Adrenal gland (tissue), 12 donors: ENCODE data around the gene PCNX2. TPM values are rescaled to one million over a fixed set of nuclear protein-coding genes. Genes with fewer than 3 reads are reported as not detected.

ENCODE experiments used
- DNase-seq, 7 donors: peaks; one replicate each; pipeline ENCODE4 v3.0.0-alpha.2; 2019 to 2020
- H3K27ac ChIP-seq, 5 donors: fragments of 200-600 bp; sonication (generic) in 4 of 5; 1 replicate in 3 of 5; 2 replicates in 2 of 5; pipeline versions ENCODE4 v1.5.1 to v1.8.0; 2016 to 2020; ENCODE audit warnings: mild to moderate bottlenecking in 1 of 5
- H3K27me3 ChIP-seq: fragments of 200-600 bp; 2 replicates; pipeline ENCODE4 v1.8.0; 2021
- H3K36me3 ChIP-seq, 2 donors: fragments of 200-600 bp; replicated peaks in 1 of 2; 1 replicate in 1 of 2; 2 replicates in 1 of 2; pipeline versions ENCODE4 v1.5.1 to v1.8.0; 2018 to 2022
- H3K4me1 ChIP-seq, 2 donors: fragments of 200-600 bp; replicated peaks in 1 of 2; 1 replicate in 1 of 2; 2 replicates in 1 of 2; pipeline versions ENCODE4 v1.5.1 to v1.8.0; 2018 to 2021
- H3K4me3 ChIP-seq, 4 donors: fragments of 200-600 bp; sonication (generic) in 3 of 4; one replicate each; pipeline ENCODE4 v1.5.1; 2016 to 2018
- H3K9me3 ChIP-seq, 3 donors: fragments of 200-600 bp; sonication (generic) in 1 of 3; replicated peaks in 1 of 3; 1 replicate in 2 of 3; 2 replicates in 1 of 3; pipeline versions ENCODE4 v1.5.1 to v1.8.0; 2016 to 2021
- CTCF ChIP-seq, 6 experiments: fragments of 450-650 bp in 4 of 6; fragments of 200-600 bp in 2 of 6; sonication (generic) in 1 of 6; IDR thresholded peaks; 1 replicate in 5 of 6; 2 replicates in 1 of 6; pipeline versions ENCODE4 v1.5.1 to v1.8.0; 2016 to 2021; ENCODE audit warnings: antibody characterized with exemption in 6 of 6, mild to moderate bottlenecking in 2 of 6, moderate library complexity in 1 of 6
- POLR2A ChIP-seq, 2 donors: fragments of 450-650 bp; IDR thresholded peaks; one replicate each; pipeline ENCODE4 v1.6.1; 2017; ENCODE audit warnings: antibody characterized with exemption in 2 of 2, mild to moderate bottlenecking in 2 of 2, moderate library complexity in 1 of 2
- WGBS, 4 donors: extraction: QIAGEN DNeasy Blood & Tissue Kit in 2 of 4; methylation state at CpG; one replicate each; pipeline versions ENCODE4 v1.1.5 to v1.1.7; 2013 to 2017; 5-methylcytosine and 5-hydroxymethylcytosine counted together
- intact Hi-C, 2 donors: fragments of 100-400 bp; cut with DNase I; formaldehyde crosslinking; loops; one replicate each; pipeline versions ENCODE4 v1.14.1 to v1.15.0; 2022 to 2023
- polyA plus RNA-seq, 3 donors: library from polyadenylated mRNA; stranded (reverse); fragments of 200-250 nt in 2 of 3; fragments of 350-450 nt in 1 of 3; fragmentation: Illumina TruSeq in 1 of 3; extraction: RNeasy Lipid Tissue Mini Kit (QIAGEN cat#74804) in 1 of 3; gene quantifications; one replicate each; pipeline ENCODE4 v1.2.3, GENCODE V29; 2013 to 2014
- total RNA-seq, 9 donors: library from RNA; depleted of rRNA in 4 of 9; stranded (reverse); fragments of >200 nt in 4 of 9; fragments of 120-200 nt in 1 of 9; fragmentation: NEBNext Ultra II Directional in 1 of 9; extraction: Animal tissue kit (Norgen Biotek cat#: 25700) in 1 of 9; gene quantifications; one replicate each; pipeline versions ENCODE4 v1.1.0 to v1.2.4, GENCODE V29; 2013 to 2023
- donor health status: healthy with polysubstance abuse.
- donor health status: Bipolar disorder and iron deficiency.
- donor health status: DM: yes; HTN: yes; CAD: no.
- donor health status: DM: no; HTN: no; CAD: no.
- donor health status: DM: no; HTN: no; CAD: no.
- donor health status: DM: yes; HTN: yes; CAD: no.

The PCNX2 gene
- total and polyA plus RNA-seq, 12 donors, result 2.2 to 14.5 (median 5.5) TPM

- H3K27ac ChIP-seq, result peak within 1 kb of the TSS; percentile 19 to 89 (median 67)
- 0 to 2% (median 1%) methylated on average over 17 to 56 of the region's 56 CpGs for WGBS, 4 donors
- TF ChIP-seq CTCF (IDR thresholded peaks at IDR 0.05) (peak in 3 of 6 experiments; percentile 10 to 39 (median 17)), POLR2A (IDR thresholded peaks at IDR 0.05) (peak; percentile 24 to 69)
- peak within 1 kb of the TSS in 3 of 4 donors; percentile 74 to 93 (median 85) for H3K4me3 ChIP-seq
- H3K27me3 ChIP-seq, result no peaks in the 10 kb centered on the region
- peak; percentile 90 to 96 (median 95) for DNase-seq
- peaks cover 9 to 15% of the 10 kb centered on the region in 2 donors for H3K4me1 ChIP-seq
- intact Hi-C loops, result no loop called here
- H3K9me3 ChIP-seq, result no peaks in the 10 kb centered on the region
- H3K36me3 ChIP-seq, result no peaks in the 10 kb centered on the region
These were observed 345.0 kb downstream of the PCNX2 start, which contains the start of gene NTPCR for GRCh38 chr1:232950197-232951176. TSS of gene NTPCR (plus strand) at chr1:232950611. CDS start at chr1:232950711, 100 bp downstream.

- DNase-seq, result no peak
- H3K27me3 ChIP-seq, result no peaks in the 10 kb centered on the region
- peaks cover 9 to 15% of the 10 kb centered on the region in 2 donors for H3K4me1 ChIP-seq
- no peaks in the 10 kb centered on the region for H3K36me3 ChIP-seq
- H3K27ac ChIP-seq, result peak overlapping the region in 4 of 5 donors; percentile 19 to 89 (median 70)
- TF ChIP-seq POLR2A (IDR thresholded peaks at IDR 0.05) (no peak), CTCF (IDR thresholded peaks at IDR 0.05) (no peak)
- intact Hi-C loops, result loop anchor here in 1 of 2 donors (10.0 kb wide), 1 partner anchor 315 kb away; the partner anchor contains the start of gene SIPA1L2
- H3K9me3 ChIP-seq, result no peaks in the 10 kb centered on the region
- 88 to 92% (median 88%) methylated on average over 5 of the region's 5 CpGs for WGBS, 4 donors
- peak overlapping the region in 3 of 4 donors; percentile 74 to 93 (median 85) for H3K4me3 ChIP-seq
These were observed 345.8 kb downstream of the PCNX2 start for GRCh38 chr1:232949636-232950196.

- Histone ChIP-seq H3K4me3 (no peak overlapping the region), H3K9me3 (no peaks in the 10 kb centered on the region), H3K36me3 (no peaks in the 10 kb centered on the region), H3K4me1 (no peaks in the 10 kb centered on the region), H3K27me3 (no peaks in the 10 kb centered on the region), H3K27ac (no peak overlapping the region)
- intact Hi-C loops, result loop anchor here in 1 of 2 donors (10.0 kb wide), 1 partner anchor 310 kb away; the partner anchor contains the start of gene SIPA1L2
- no peak for DNase-seq
- 73 to 89% (median 82%) methylated on average over 5 of the region's 5 CpGs for WGBS, 4 donors
- TF ChIP-seq POLR2A (IDR thresholded peaks at IDR 0.05) (no peak), CTCF (IDR thresholded peaks at IDR 0.05) (no peak)
These were observed 351.2 kb downstream of the PCNX2 start for GRCh38 chr1:232944347-232944746.

- TF ChIP-seq CTCF (IDR thresholded peaks at IDR 0.05) (no peak), POLR2A (IDR thresholded peaks at IDR 0.05) (no peak)
- Histone ChIP-seq H3K4me1 (no peaks in the 10 kb centered on the region), H3K27me3 (no peaks in the 10 kb centered on the region), H3K9me3 (no peaks in the 10 kb centered on the region), H3K36me3 (no peaks in the 10 kb centered on the region), H3K27ac (no peak overlapping the region), H3K4me3 (no peak overlapping the region)
- intact Hi-C loops, result loop anchor here in 1 of 2 donors (10.0 kb wide), 1 partner anchor 309 kb away; the partner anchor contains the start of gene SIPA1L2
- 56 to 66% (median 62%) methylated on average over 9 of the region's 9 CpGs for WGBS, 4 donors
- no peak for DNase-seq
These were observed 351.8 kb downstream of the PCNX2 start for GRCh38 chr1:232943679-232944252.
